Hepatocyte (in vitro differentiated cells): ENCODE results near the gene OPRL1. TPM values are rescaled to one million over a fixed set of nuclear protein-coding genes. Genes with fewer than 3 reads are reported as not detected.

Source experiments
- DNase-seq: peaks from one replicate; pipeline ENCODE4 v3.0.0-alpha.2; 2016; ENCODE audit warnings: low spot score
- H2AFZ ChIP-seq: fragments of 200-600 bp; sonication (generic); 2 replicates; pipeline ENCODE4 v1.6.0; 2016; ENCODE audit warnings: antibody characterized with exemption, mild to moderate bottlenecking
- H3K27ac ChIP-seq: fragments of 200-600 bp; sonication (generic); 2 replicates; pipeline ENCODE4 v1.5.1; 2016; ENCODE audit warnings: mild to moderate bottlenecking
- H3K27me3 ChIP-seq: fragments of 200-600 bp; sonication (generic); 2 replicates; pipeline ENCODE4 v1.6.1; 2016
- H3K36me3 ChIP-seq: fragments of 200-600 bp; sonication (generic); replicated peaks from 2 replicates; pipeline ENCODE4 v1.5.1; 2016; ENCODE audit warnings: low read depth; ENCODE audit not compliant: insufficient read depth
- H3K4me1 ChIP-seq: fragments of 200-600 bp; sonication (generic); 2 replicates; pipeline ENCODE4 v1.5.1; 2016; ENCODE audit warnings: mild to moderate bottlenecking, moderate library complexity; ENCODE audit not compliant: insufficient read depth
- H3K4me2 ChIP-seq: fragments of 200-600 bp; sonication (generic); 2 replicates; pipeline ENCODE4 v1.6.0; 2016
- H3K4me3 ChIP-seq: fragments of 200-600 bp; sonication (generic); 2 replicates; pipeline ENCODE4 v1.5.1; 2016; ENCODE audit warnings: mild to moderate bottlenecking
- H3K79me2 ChIP-seq: fragments of 200-600 bp; sonication (generic); 2 replicates; pipeline ENCODE4 v1.6.0; 2017; ENCODE audit warnings: mild to moderate bottlenecking
- H3K9me2 ChIP-seq: fragments of 200-600 bp; sonication (generic); replicated peaks from 2 replicates; pipeline ENCODE4 v1.6.0; 2017; ENCODE audit warnings: mild to moderate bottlenecking; ENCODE audit not compliant: insufficient read depth
- H3K9me3 ChIP-seq: fragments of 200-600 bp; sonication (generic); 2 replicates; pipeline ENCODE4 v1.5.1; 2016; ENCODE audit warnings: low read depth, mild to moderate bottlenecking
- H4K20me1 ChIP-seq: fragments of 200-600 bp; sonication (generic); 2 replicates; pipeline ENCODE4 v1.6.0; 2016; ENCODE audit warnings: mild to moderate bottlenecking; ENCODE audit not compliant: insufficient read depth, poor library complexity, severe bottlenecking
- EZH2 ChIP-seq: fragments of 200-600 bp; sonication (generic); IDR thresholded peaks from 2 replicates; pipeline ENCODE4 v1.6.1; 2016; ENCODE audit warnings: antibody characterized with exemption, mild to moderate bottlenecking, borderline replicate concordance
- EZH2phosphoT487 ChIP-seq: fragments of 200-600 bp; sonication (generic); IDR thresholded peaks from one replicate; pipeline ENCODE4 v1.6.1; 2018; ENCODE audit warnings: antibody characterized with exemption, mild to moderate bottlenecking, low read depth, moderate library complexity; ENCODE audit not compliant: unreplicated experiment, severe bottlenecking
- WGBS: methylation state at CpG from one replicate; pipeline ENCODE4 v1.1.6; 2016; ENCODE audit warnings: low lambda C conversion rate; ENCODE audit errors: missing lambda C conversion rate; 5-methylcytosine and 5-hydroxymethylcytosine counted together
- microRNA-seq: library from miRNA; unstranded; fragments of <30 nt; microRNA quantifications from one replicate; pipeline ENCODE4, GENCODE V29; 2017
- polyA plus RNA-seq: library from polyadenylated mRNA; unstranded; fragments of >200 nt; fragmentation: Nextera tagmentation; extraction: Ambion mirVana; gene quantifications from 2 replicates; pipeline ENCODE4 v1.2.1, GENCODE V29; 2016
- small RNA-seq: library from RNA; depleted of rRNA; stranded (forward); fragments of <200 nt; gene quantifications from one replicate; pipeline ENCODE3, GENCODE V24; 2014
- total RNA-seq: library from RNA; depleted of rRNA; stranded (reverse); fragments of >200 nt; gene quantifications from 2 replicates; pipeline ENCODE4 v1.2.3, GENCODE V29; 2014
- TF ChIP-seq, protein P1 (sequence below): fragments of 200-600 bp; sonication (generic); IDR thresholded peaks from 2 replicates; pipeline ENCODE4 v1.5.1; 2016; ENCODE audit warnings: antibody characterized with exemption, mild to moderate bottlenecking; ENCODE audit not compliant: poor library complexity

OPRL1 gene
- total and polyA plus RNA-seq, 2 experiments from 2014 or later, result 0.50 to 1.5 TPM

DNA sequence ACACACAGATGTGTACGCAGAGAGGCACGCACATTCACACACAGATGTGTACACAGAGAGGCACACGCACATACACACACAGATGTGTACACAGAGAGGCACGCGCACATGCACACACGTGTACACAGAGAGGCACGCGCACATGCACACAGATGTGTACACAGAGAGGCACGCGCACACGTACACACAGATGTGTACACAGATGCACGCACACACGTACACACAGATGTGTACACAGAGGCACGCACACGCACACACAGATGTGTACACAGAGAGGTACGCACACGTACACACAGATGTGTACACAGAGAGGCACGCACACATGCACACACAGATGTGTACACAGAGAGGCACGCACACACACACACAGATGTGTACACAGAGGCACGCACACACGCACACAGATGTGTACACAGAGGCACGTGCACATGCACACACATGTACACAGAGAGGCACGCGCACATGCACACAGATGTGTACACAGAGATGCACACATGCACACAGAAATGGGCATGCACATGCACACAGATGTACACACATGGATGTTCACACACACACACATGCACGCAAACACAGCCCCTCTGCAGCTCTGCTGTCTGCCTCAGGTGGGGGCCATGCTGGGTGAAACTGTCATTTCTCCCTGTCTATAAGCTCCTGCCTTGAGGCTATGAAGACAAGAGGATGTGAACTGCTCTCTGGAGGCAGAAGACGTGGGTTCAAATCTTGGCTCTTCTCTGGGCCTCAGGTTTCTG lies 70.1 kb downstream of the OPRL1 start:
- Histone ChIP-seq H3K9me2 (no peaks in the 10 kb centered on the region), H2AFZ (no peak overlapping the region), H3K27ac (no peak overlapping the region), H3K36me3 (no peaks in the 10 kb centered on the region), H4K20me1 (no peaks in the 10 kb centered on the region), H3K27me3 (no peaks in the 10 kb centered on the region), H3K4me3 (no peak overlapping the region), H3K4me1 (no peaks in the 10 kb centered on the region), H3K79me2 (no peaks in the 10 kb centered on the region), H3K9me3 (no peaks in the 10 kb centered on the region), H3K4me2 (no peak overlapping the region)
- TF ChIP-seq, protein P1, sequence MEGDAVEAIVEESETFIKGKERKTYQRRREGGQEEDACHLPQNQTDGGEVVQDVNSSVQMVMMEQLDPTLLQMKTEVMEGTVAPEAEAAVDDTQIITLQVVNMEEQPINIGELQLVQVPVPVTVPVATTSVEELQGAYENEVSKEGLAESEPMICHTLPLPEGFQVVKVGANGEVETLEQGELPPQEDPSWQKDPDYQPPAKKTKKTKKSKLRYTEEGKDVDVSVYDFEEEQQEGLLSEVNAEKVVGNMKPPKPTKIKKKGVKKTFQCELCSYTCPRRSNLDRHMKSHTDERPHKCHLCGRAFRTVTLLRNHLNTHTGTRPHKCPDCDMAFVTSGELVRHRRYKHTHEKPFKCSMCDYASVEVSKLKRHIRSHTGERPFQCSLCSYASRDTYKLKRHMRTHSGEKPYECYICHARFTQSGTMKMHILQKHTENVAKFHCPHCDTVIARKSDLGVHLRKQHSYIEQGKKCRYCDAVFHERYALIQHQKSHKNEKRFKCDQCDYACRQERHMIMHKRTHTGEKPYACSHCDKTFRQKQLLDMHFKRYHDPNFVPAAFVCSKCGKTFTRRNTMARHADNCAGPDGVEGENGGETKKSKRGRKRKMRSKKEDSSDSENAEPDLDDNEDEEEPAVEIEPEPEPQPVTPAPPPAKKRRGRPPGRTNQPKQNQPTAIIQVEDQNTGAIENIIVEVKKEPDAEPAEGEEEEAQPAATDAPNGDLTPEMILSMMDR, result no peak
- TF ChIP-seq EZH2 (no peak), EZH2phosphoT487 (no peak)
- DNase-seq, result no peak
- WGBS, result 97% methylated on average over 26 of the region's 26 CpGs

Small RNA genes within 50 kb of the gene (microRNA-seq; reads per million reads assigned to microRNA genes)
- gene MIR6813, result not detected

Small RNA genes within 50 kb of the gene (small RNA-seq; reads per million reads assigned to genes)
- gene AL355803.1 (not detected), gene MIR6813 (not detected)

Other genes with a start within 250 kb of the OPRL1 start
- 4.0 and 5.2 TPM in 2 replicates for gene ZBTB46, start 248.8 kb upstream of the OPRL1 start, total RNA-seq
- gene ZBTB46, start 248.8 kb upstream of the OPRL1 start, polyA plus RNA-seq, result 2.0 and 3.2 TPM in 2 replicates
- gene ABHD16B, start 218.6 kb upstream of the OPRL1 start, total RNA-seq, result not detected in 2 replicates
- gene ABHD16B, start 218.6 kb upstream of the OPRL1 start, polyA plus RNA-seq, result 0.68 and 0.95 TPM in 2 replicates
- gene TPD52L2, start 214.8 kb upstream of the OPRL1 start, total RNA-seq, result 83.2 and 86.2 TPM in 2 replicates
- 93.8 and 98.1 TPM in 2 replicates for gene TPD52L2, start 214.8 kb upstream of the OPRL1 start, polyA plus RNA-seq
- gene DNAJC5, start 185.0 kb upstream of the OPRL1 start, total RNA-seq, result 34.0 and 39.6 TPM in 2 replicates
- 6.6 and 10.2 TPM in 2 replicates for gene DNAJC5, start 185.0 kb upstream of the OPRL1 start, polyA plus RNA-seq
- 18.5 and 20.0 TPM in 2 replicates for gene UCKL1, start 123.7 kb upstream of the OPRL1 start, total RNA-seq
- 52.2 and 62.9 TPM in 2 replicates for gene UCKL1, start 123.7 kb upstream of the OPRL1 start, polyA plus RNA-seq
- 11.5 and 13.5 TPM in 2 replicates for gene ZNF512B, start 110.2 kb upstream of the OPRL1 start, total RNA-seq
- 10.1 and 12.4 TPM in 2 replicates for gene ZNF512B, start 110.2 kb upstream of the OPRL1 start, polyA plus RNA-seq
- 1.1 and 1.6 TPM in 2 replicates for gene SAMD10, start 100.4 kb upstream of the OPRL1 start, total RNA-seq
- 11.0 and 11.7 TPM in 2 replicates for gene SAMD10, start 100.4 kb upstream of the OPRL1 start, polyA plus RNA-seq
- 35.6 and 41.3 TPM in 2 replicates for gene PRPF6, start 99.0 kb upstream of the OPRL1 start, total RNA-seq
- gene PRPF6, start 99.0 kb upstream of the OPRL1 start, polyA plus RNA-seq, result 37.3 and 43.1 TPM in 2 replicates
- gene C20orf204, start 43.9 kb upstream of the OPRL1 start, total RNA-seq, result 0.57 and 0.72 TPM in 2 replicates
- 0.85 and 1.7 TPM in 2 replicates for gene C20orf204, start 43.9 kb upstream of the OPRL1 start, polyA plus RNA-seq
- gene SOX18, start 30.4 kb upstream of the OPRL1 start, total RNA-seq, result not detected in 2 replicates
- 1.9 and 2.0 TPM in 2 replicates for gene SOX18, start 30.4 kb upstream of the OPRL1 start, polyA plus RNA-seq
- 23.8 and 26.0 TPM in 2 replicates for gene TCEA2, start 16.9 kb upstream of the OPRL1 start, total RNA-seq
- 74.2 and 80.0 TPM in 2 replicates for gene TCEA2, start 16.9 kb upstream of the OPRL1 start, polyA plus RNA-seq
- 8.1 and 8.8 TPM in 2 replicates for gene RGS19, start 564 bp upstream of the OPRL1 start, total RNA-seq
- gene RGS19, start 564 bp upstream of the OPRL1 start, polyA plus RNA-seq, result 10.9 and 13.5 TPM in 2 replicates
- not detected in 2 replicates for gene LKAAEAR1, start 4.3 kb downstream of the OPRL1 start, total RNA-seq
- gene LKAAEAR1, start 4.3 kb downstream of the OPRL1 start, polyA plus RNA-seq, result 0.91 and 1.2 TPM in 2 replicates
- gene NPBWR2, start 27.5 kb downstream of the OPRL1 start, total RNA-seq, result not detected in 2 replicates
- gene NPBWR2, start 27.5 kb downstream of the OPRL1 start, polyA plus RNA-seq, result not detected in 2 replicates
- 0.03 and 0.08 TPM in 2 replicates for gene MYT1, start 84.4 kb downstream of the OPRL1 start, total RNA-seq
- 0.05 and 0.06 TPM in 2 replicates for gene MYT1, start 84.4 kb downstream of the OPRL1 start, polyA plus RNA-seq
- gene PCMTD2, start 175.7 kb downstream of the OPRL1 start, total RNA-seq, result 68.4 and 79.2 TPM in 2 replicates
- 37.7 and 38.4 TPM in 2 replicates for gene PCMTD2, start 175.7 kb downstream of the OPRL1 start, polyA plus RNA-seq